ENCODE results near the gene C19orf12.

Gene C19orf12

DNA sequence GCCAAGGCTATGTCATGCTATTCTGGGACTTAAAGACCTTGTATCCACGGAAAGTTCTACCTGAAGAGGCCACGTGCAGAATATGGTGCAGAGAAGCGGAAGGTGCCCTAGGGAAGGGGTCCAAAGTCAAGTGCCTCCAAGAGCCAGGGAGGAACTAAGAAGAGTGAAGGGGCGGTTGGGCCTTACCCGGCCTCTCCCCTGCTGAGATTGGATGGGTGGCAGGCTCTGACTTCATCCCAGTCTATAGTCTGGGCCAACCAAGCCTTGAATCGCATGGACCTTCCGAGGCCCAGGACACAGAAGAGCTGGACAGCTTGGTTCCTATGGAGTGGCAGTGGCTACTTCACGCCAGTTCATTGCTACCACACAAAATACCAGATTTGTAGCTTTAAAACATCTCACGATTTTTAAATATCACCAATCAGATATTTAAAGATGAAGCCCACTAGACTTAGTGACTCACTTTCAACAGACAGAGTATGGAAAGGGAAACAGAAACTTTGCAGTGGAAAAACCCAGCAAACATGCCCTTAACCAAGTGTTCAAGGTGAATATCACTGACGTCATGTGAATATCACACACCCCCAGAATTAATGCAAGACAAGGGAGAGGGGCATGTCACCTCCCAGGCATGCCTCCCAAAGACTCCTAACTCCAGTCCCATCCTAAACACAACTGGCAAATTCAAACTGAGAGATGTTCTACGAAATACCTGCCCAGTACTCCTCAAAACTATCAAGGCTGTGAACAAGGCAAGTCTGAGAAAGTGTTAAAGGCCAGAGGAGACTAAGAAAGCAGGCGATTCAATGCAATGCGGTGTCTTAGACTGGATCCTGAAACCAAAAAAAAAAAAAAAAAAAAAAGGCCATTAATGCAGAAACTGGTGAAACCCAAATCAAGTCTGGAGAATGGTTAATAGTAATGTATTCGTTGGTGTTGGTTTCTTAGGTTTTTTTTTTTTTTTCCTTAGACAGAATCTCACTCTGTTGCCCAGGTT is 10.2 kb downstream of the C19orf12 start:
- no peaks in the 10 kb centered on the region for H3K4me1 ChIP-seq (ENCODE audit: control insufficient read depth, insufficient read depth, low read length)
- no peak overlapping the region for H3K9ac ChIP-seq (ENCODE audit: low read length)
- no peaks in the 10 kb centered on the region for H3K27me3 ChIP-seq (ENCODE audit: control insufficient read depth, insufficient read depth, low read length)
- no peak overlapping the region for H3K4me3 ChIP-seq (ENCODE audit: low read length)
- H3K36me3 ChIP-seq (ENCODE audit: control insufficient read depth, insufficient read depth, low read length), result no peaks in the 10 kb centered on the region
- H3K9me3 ChIP-seq (ENCODE audit: control insufficient read depth, low read length), result no peaks in the 10 kb centered on the region

- Histone ChIP-seq H3K36me3 (ENCODE audit: control insufficient read depth, insufficient read depth, low read length) (no peaks in the 10 kb centered on the region), H3K27me3 (ENCODE audit: control insufficient read depth, insufficient read depth, low read length) (no peaks in the 10 kb centered on the region), H3K9me3 (ENCODE audit: control insufficient read depth, low read length) (no peaks in the 10 kb centered on the region), H3K4me3 (ENCODE audit: low read length) (no peak overlapping the region), H3K9ac (ENCODE audit: low read length) (no peak overlapping the region), H3K4me1 (ENCODE audit: control insufficient read depth, insufficient read depth, low read length) (no peaks in the 10 kb centered on the region)
Observed at GRCh38 chr19:29702963-29703320, 12.1 kb downstream of the C19orf12 start.

GRCh38 chr19:29702161-29702962 is 12.7 kb downstream of the C19orf12 start:
- no peak overlapping the region for H3K4me3 ChIP-seq (ENCODE audit: low read length)
- no peak overlapping the region for H3K9ac ChIP-seq (ENCODE audit: low read length)
- no peaks in the 10 kb centered on the region for H3K36me3 ChIP-seq (ENCODE audit: control insufficient read depth, insufficient read depth, low read length)
- no peaks in the 10 kb centered on the region for H3K9me3 ChIP-seq (ENCODE audit: control insufficient read depth, low read length)
- H3K27me3 ChIP-seq (ENCODE audit: control insufficient read depth, insufficient read depth, low read length), result no peaks in the 10 kb centered on the region
- H3K4me1 ChIP-seq (ENCODE audit: control insufficient read depth, insufficient read depth, low read length), result no peaks in the 10 kb centered on the region

DNA sequence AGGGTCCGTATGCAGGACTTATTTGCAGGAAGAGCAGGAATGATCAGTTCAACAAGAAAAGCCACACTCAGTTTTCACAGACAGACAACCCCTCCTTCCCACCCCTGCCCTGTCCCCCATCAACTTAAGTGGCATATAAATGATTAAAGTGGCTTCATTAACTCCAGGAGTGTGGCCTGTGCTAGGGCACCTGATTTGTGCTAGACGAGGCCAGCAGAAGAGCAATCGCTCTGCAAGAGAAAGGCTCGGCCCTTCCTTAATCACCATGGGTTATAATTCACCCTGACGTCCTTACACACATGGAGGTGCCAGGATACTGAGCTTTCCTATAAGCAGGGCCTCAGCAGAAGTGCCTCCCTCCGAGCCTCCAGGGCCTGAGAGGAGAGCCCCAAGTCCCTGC is 14.6 kb downstream of the C19orf12 start:
- Histone ChIP-seq H3K4me3 (ENCODE audit: low read length) (no peak overlapping the region), H3K4me1 (ENCODE audit: control insufficient read depth, insufficient read depth, low read length) (no peaks in the 10 kb centered on the region), H3K36me3 (ENCODE audit: control insufficient read depth, insufficient read depth, low read length) (no peaks in the 10 kb centered on the region)

DNA sequence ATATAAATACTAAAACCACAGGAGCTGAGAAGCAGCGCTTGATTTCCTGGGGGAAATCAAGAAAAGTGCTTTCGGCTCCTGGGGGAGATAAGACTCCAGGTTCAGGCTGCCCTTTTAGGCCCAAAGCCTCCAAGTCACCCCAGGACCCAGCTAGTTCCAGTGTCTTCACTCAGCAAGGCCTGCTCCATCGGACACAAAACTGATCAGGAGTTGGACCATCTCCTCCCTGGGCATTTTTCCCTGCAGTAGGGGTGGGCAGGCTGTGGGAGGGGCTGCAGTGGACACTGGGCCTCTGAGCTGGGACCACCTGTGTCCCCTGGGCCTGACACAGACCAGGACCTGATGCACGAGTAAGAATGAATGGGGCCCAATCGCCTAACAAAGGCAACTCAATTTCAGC is 15.2 kb downstream of the C19orf12 start:
- no peak overlapping the region for H3K9ac ChIP-seq (ENCODE audit: low read length)

More for the DNA sequence above, 14.6 kb downstream of the C19orf12 start:
- Histone ChIP-seq H3K9me3 (ENCODE audit: control insufficient read depth, low read length) (no peaks in the 10 kb centered on the region), H3K9ac (ENCODE audit: low read length) (no peak overlapping the region), H3K27me3 (ENCODE audit: control insufficient read depth, insufficient read depth, low read length) (no peaks in the 10 kb centered on the region)

GRCh38 chr19:29697523-29698261 is 17.4 kb downstream of the C19orf12 start:
- no peaks in the 10 kb centered on the region for H3K27me3 ChIP-seq (ENCODE audit: control insufficient read depth, insufficient read depth, low read length)
- H3K4me1 ChIP-seq (ENCODE audit: control insufficient read depth, insufficient read depth, low read length), result no peaks in the 10 kb centered on the region
- H3K9ac ChIP-seq (ENCODE audit: low read length), result no peak overlapping the region
- H3K9me3 ChIP-seq (ENCODE audit: control insufficient read depth, low read length), result no peaks in the 10 kb centered on the region
- no peak overlapping the region for H3K4me3 ChIP-seq (ENCODE audit: low read length)
- no peaks in the 10 kb centered on the region for H3K36me3 ChIP-seq (ENCODE audit: control insufficient read depth, insufficient read depth, low read length)

More for the DNA sequence above, 15.2 kb downstream of the C19orf12 start:
- no peak overlapping the region for H3K4me3 ChIP-seq (ENCODE audit: low read length)
- no peaks in the 10 kb centered on the region for H3K4me1 ChIP-seq (ENCODE audit: control insufficient read depth, insufficient read depth, low read length)
- no peaks in the 10 kb centered on the region for H3K9me3 ChIP-seq (ENCODE audit: control insufficient read depth, low read length)
- H3K36me3 ChIP-seq (ENCODE audit: control insufficient read depth, insufficient read depth, low read length), result no peaks in the 10 kb centered on the region
- no peaks in the 10 kb centered on the region for H3K27me3 ChIP-seq (ENCODE audit: control insufficient read depth, insufficient read depth, low read length)

DNA sequence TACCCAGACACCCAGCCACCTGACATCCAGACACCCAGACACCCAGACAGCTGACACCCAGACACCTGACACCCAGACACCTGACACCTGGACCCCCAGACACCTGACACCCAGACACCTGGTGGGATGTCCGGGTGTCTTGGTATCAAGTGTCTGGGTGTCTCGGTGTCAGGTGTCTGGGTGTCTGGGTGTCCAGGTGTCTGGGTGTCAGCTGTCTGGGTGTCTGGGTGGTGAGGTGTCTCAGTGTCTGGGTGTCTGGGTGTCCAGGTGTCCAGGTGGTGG is 18.6 kb downstream of the C19orf12 start:
- no peak overlapping the region for H3K4me3 ChIP-seq (ENCODE audit: low read length)
- H3K27me3 ChIP-seq (ENCODE audit: control insufficient read depth, insufficient read depth, low read length), result no peaks in the 10 kb centered on the region
- no peaks in the 10 kb centered on the region for H3K9me3 ChIP-seq (ENCODE audit: control insufficient read depth, low read length)
- H3K9ac ChIP-seq (ENCODE audit: low read length), result no peak overlapping the region
- no peaks in the 10 kb centered on the region for H3K36me3 ChIP-seq (ENCODE audit: control insufficient read depth, insufficient read depth, low read length)
- H3K4me1 ChIP-seq (ENCODE audit: control insufficient read depth, insufficient read depth, low read length), result no peaks in the 10 kb centered on the region

- Histone ChIP-seq H3K36me3 (ENCODE audit: control insufficient read depth, insufficient read depth, low read length) (no peaks in the 10 kb centered on the region), H3K9ac (ENCODE audit: low read length) (no peak overlapping the region), H3K27me3 (ENCODE audit: control insufficient read depth, insufficient read depth, low read length) (no peaks in the 10 kb centered on the region), H3K9me3 (ENCODE audit: control insufficient read depth, low read length) (no peaks in the 10 kb centered on the region), H3K4me1 (ENCODE audit: control insufficient read depth, insufficient read depth, low read length) (no peaks in the 10 kb centered on the region), H3K4me3 (ENCODE audit: low read length) (no peak overlapping the region)
Observed at GRCh38 chr19:29695765-29696564, 19.1 kb downstream of the C19orf12 start.

- Histone ChIP-seq H3K9ac (ENCODE audit: low read length) (no peak overlapping the region), H3K27me3 (ENCODE audit: control insufficient read depth, insufficient read depth, low read length) (no peaks in the 10 kb centered on the region), H3K36me3 (ENCODE audit: control insufficient read depth, insufficient read depth, low read length) (no peaks in the 10 kb centered on the region), H3K4me3 (ENCODE audit: low read length) (no peak overlapping the region), H3K4me1 (ENCODE audit: control insufficient read depth, insufficient read depth, low read length) (no peaks in the 10 kb centered on the region), H3K9me3 (ENCODE audit: control insufficient read depth, low read length) (no peaks in the 10 kb centered on the region)
Observed at GRCh38 chr19:29694669-29695627, 20.1 kb downstream of the C19orf12 start.

DNA sequence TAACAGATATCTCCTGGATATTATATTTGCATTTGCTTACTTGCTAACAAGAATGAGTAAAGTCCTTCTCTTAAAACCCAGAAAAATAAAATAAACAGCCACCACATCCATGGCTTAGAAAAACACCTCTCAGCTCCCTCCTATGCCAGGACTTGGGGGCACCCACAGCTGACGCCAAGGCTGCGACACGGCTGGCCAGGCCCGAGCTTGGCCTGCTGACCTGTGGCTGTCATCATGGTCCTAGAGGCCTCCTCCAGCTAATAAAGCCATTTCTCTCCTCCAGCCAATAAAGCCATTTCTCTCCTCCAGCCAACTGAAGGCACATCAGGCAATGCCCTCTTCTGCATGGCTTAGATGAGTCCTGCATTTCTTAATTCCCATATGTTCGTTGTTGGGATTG is 20.9 kb downstream of the C19orf12 start:
- Histone ChIP-seq H3K9me3 (ENCODE audit: control insufficient read depth, low read length) (no peaks in the 10 kb centered on the region), H3K9ac (ENCODE audit: low read length) (no peak overlapping the region), H3K4me3 (ENCODE audit: low read length) (no peak overlapping the region), H3K36me3 (ENCODE audit: control insufficient read depth, insufficient read depth, low read length) (no peaks in the 10 kb centered on the region), H3K4me1 (ENCODE audit: control insufficient read depth, insufficient read depth, low read length) (no peaks in the 10 kb centered on the region), H3K27me3 (ENCODE audit: control insufficient read depth, insufficient read depth, low read length) (no peaks in the 10 kb centered on the region)
